H1 (cell line): ENCODE data around the gene SOX13. TPM values are rescaled to one million over a fixed set of nuclear protein-coding genes. Genes with fewer than 3 reads are reported as not detected.

ENCODE experiments used
- ASH2L ChIP-seq: fragments of 200-600, 300-600 bp; sonication (generic); IDR thresholded peaks from one replicate; pipeline ENCODE4 v1.7.1; 2017; ENCODE audit warnings: low read length
- HDAC2 ChIP-seq, 2 experiments: fragments of 300-600 bp in 1 of 2; sonication (generic) in 1 of 2; IDR thresholded peaks; 2 replicates each; pipeline ENCODE4 v1.6.1; 2011 to 2012; ENCODE audit warnings: low read depth in 2 of 2, low read length in 2 of 2, mild to moderate bottlenecking in 2 of 2, moderate library complexity in 2 of 2, borderline replicate concordance in 1 of 2, inconsistent platforms in 1 of 2
- SUZ12 ChIP-seq: fragments of 200-600 bp; sonication (generic); IDR thresholded peaks from 2 replicates; pipeline ENCODE4 v1.6.1; 2012; ENCODE audit warnings: mild to moderate bottlenecking, inconsistent platforms, low read length, moderate library complexity, mixed read lengths
- TBP ChIP-seq: IDR thresholded peaks from 2 replicates; pipeline ENCODE4 v1.6.1; 2011; ENCODE audit warnings: low read depth, low read length, improper control_type of control experiment
- polyA plus RNA-seq, 7 experiments: library from polyadenylated mRNA; depleted of rRNA in 3 of 7; stranded (reverse) in 5 of 7; unstranded in 2 of 7; fragments of >200 nt in 5 of 7; fragments of 200-250 nt in 2 of 7; gene quantifications; 1 replicate in 5 of 7; 2 replicates in 1 of 7; 4 replicates in 1 of 7; pipeline versions ENCODE4 v1.2.1 to v1.2.3, GENCODE V29; 2011 to 2013; ENCODE audit warnings: missing spikeins in 2 of 7, mixed read lengths in 2 of 7
- total RNA-seq: library from RNA; stranded (reverse); fragmentation: NEBNext Ultra II Directional; extraction: Animal tissue kit (Norgen Biotek cat#: 25700); gene quantifications from 2 replicates; pipeline ENCODE4 v1.2.1, GENCODE V29; 2021

Gene SOX13
- total and polyA plus RNA-seq, 2 of the 8 experiments (the other 6 are each of a cell fraction or from before 2014, with no cell fraction given), result 113 to 173 TPM

- TF ChIP-seq HDAC2 (IDR thresholded peaks at IDR 0.05; ENCODE audit: borderline replicate concordance in 1 of 2, low read depth in 2 of 2, low read length in 2 of 2), result no peak
- no peak for TF ChIP-seq SUZ12
- TF ChIP-seq TBP, result no peak
- no peak for TF ChIP-seq ASH2L
Observed at GRCh38 chr1:204087893-204088528, 15.1 kb downstream of the SOX13 start (continued).
